ENCODE data around the gene COL4A1. TPM values are rescaled to one million over a fixed set of nuclear protein-coding genes. Genes with fewer than 3 reads are reported as not detected.

Gene COL4A1
- polyA plus RNA-seq, 1 donor (not counting 4 experiments of a cell fraction or from before 2014, with no cell fraction given): 22.3 TPM

GRCh38 chr13:110308656-110309359, 1.9 kb upstream of the COL4A1 start:
- FAIRE-seq (no peak), DNase-seq (ENCODE audit: low read depth, low spot score) (no peak)
- no peaks in the 10 kb centered on the region for H3K9me1 ChIP-seq (ENCODE audit: control insufficient read depth, extremely low read depth, insufficient read depth, low read length)
- dilution Hi-C loops (cut with MboI; ENCODE audit: extremely low pct_ligation_motif_present, low sequenced_read_pairs): no loop called here
- peak overlapping the region; percentile 78 for H2AFZ ChIP-seq (ENCODE audit: control insufficient read depth, low read length)
- peak overlapping the region; percentile 54 for H3K27ac ChIP-seq (ENCODE audit: control insufficient read depth, insufficient read depth, low read length)
- peaks cover 76% of the 10 kb centered on the region for H3K79me2 ChIP-seq (ENCODE audit: control insufficient read depth, insufficient read depth, low read length)
- no peaks in the 10 kb centered on the region for H3K9me3 ChIP-seq (ENCODE audit: control insufficient read depth, low read depth, low read length)
- no peaks in the 10 kb centered on the region for H3K27me3 ChIP-seq (ENCODE audit: control insufficient read depth, extremely low read depth, insufficient read depth, low read length)
- H3K9ac ChIP-seq (ENCODE audit: control insufficient read depth, extremely low read depth, insufficient read depth, low read length): peak overlapping the region; percentile 80
- peak overlapping the region; percentile 93 for H3K4me2 ChIP-seq (ENCODE audit: control insufficient read depth, extremely low read depth, insufficient read depth, low read depth, low read length)
- H3K4me1 ChIP-seq (ENCODE audit: control insufficient read depth, extremely low read depth, insufficient read depth, low read length): peaks cover 50% of the 10 kb centered on the region
- H3K36me3 ChIP-seq (ENCODE audit: control insufficient read depth in 2 of 2, extremely low read depth in 1 of 2, insufficient read depth in 2 of 2, low read length in 2 of 2): peaks cover 3 to 11% of the 10 kb centered on the region in 2 experiments
- peak overlapping the region; percentile 74 to 92 (median 79) for H3K4me3 ChIP-seq (ENCODE audit: control insufficient read depth in 2 of 3, extremely low read depth in 1 of 3, insufficient read depth in 2 of 3, low read depth in 1 of 3, low read length in 3 of 3)
- TF ChIP-seq EZH2 (IDR thresholded peaks at IDR 0.05; ENCODE audit: low read length): no peak
- TF ChIP-seq, protein P1, sequence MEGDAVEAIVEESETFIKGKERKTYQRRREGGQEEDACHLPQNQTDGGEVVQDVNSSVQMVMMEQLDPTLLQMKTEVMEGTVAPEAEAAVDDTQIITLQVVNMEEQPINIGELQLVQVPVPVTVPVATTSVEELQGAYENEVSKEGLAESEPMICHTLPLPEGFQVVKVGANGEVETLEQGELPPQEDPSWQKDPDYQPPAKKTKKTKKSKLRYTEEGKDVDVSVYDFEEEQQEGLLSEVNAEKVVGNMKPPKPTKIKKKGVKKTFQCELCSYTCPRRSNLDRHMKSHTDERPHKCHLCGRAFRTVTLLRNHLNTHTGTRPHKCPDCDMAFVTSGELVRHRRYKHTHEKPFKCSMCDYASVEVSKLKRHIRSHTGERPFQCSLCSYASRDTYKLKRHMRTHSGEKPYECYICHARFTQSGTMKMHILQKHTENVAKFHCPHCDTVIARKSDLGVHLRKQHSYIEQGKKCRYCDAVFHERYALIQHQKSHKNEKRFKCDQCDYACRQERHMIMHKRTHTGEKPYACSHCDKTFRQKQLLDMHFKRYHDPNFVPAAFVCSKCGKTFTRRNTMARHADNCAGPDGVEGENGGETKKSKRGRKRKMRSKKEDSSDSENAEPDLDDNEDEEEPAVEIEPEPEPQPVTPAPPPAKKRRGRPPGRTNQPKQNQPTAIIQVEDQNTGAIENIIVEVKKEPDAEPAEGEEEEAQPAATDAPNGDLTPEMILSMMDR (optimal IDR thresholded peaks at IDR 0.05 in 1 of 3, IDR thresholded peaks at IDR 0.05 in 1 of 3, conservative IDR thresholded peaks at IDR 0.05 in 1 of 3; ENCODE audit: extremely low read depth in 1 of 3, insufficient read depth in 2 of 3, low read length in 3 of 3): no peak
- no peaks in the 10 kb centered on the region for H4K20me1 ChIP-seq (ENCODE audit: control insufficient read depth, extremely low read depth, insufficient read depth, low read length)

DNA sequence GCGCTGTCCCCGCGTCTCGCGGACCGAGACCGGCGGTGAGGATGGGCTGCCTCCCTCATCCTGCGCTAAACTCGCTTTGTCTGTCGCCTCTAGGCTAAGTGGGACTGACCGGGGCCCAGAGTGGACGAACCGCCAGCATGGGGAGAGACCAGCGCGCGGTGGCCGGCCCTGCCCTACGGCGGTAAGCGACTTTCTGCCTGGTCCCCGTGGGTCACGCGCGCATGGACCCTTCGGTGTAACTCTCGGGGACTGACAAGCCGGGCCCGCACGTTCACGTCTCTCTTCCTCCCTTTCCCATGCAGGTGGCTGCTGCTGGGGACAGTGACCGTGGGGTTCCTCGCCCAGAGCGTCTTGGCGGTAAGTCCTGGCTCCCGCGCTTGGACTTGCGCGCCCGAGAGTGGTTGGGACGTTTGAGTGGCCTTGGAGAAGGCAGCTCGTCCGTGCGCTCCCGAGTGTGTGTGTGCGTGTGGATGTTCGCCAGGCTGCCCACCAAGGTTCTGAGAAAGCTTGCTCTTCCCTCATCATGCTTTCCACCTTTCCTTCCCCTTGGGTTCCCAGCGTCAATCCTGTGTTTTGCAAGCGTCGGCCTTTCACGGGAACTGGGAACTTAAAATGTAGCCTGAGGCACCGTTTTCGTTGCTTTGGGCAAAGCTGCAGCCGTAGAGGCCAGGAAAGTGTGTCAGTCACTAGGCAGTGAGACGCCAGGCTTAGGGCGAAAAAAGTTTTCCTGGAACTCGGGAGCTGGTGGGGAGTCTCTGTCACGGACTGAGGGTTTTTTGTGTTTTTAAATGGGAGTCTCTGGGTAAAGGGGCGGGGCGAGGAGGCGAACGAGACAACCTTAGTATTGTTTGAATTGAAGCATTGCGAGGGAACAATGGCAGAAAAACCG, 1.1 kb upstream of the COL4A1 start:
- H4K20me1 ChIP-seq (ENCODE audit: control insufficient read depth, extremely low read depth, insufficient read depth, low read length): no peaks in the 10 kb centered on the region
- peaks cover 50% of the 10 kb centered on the region for H3K4me1 ChIP-seq (ENCODE audit: control insufficient read depth, extremely low read depth, insufficient read depth, low read length)
- peak overlapping the region; percentile 54 for H3K27ac ChIP-seq (ENCODE audit: control insufficient read depth, insufficient read depth, low read length)
- peak overlapping the region; percentile 93 for H3K4me2 ChIP-seq (ENCODE audit: control insufficient read depth, extremely low read depth, insufficient read depth, low read depth, low read length)
- TF ChIP-seq, protein P1 (optimal IDR thresholded peaks at IDR 0.05 in 1 of 3, IDR thresholded peaks at IDR 0.05 in 1 of 3, conservative IDR thresholded peaks at IDR 0.05 in 1 of 3; ENCODE audit: extremely low read depth in 1 of 3, insufficient read depth in 2 of 3, low read length in 3 of 3): no peak
- no peak for TF ChIP-seq EZH2 (IDR thresholded peaks at IDR 0.05; ENCODE audit: low read length)
- peaks cover 3 to 11% of the 10 kb centered on the region in 2 experiments for H3K36me3 ChIP-seq (ENCODE audit: control insufficient read depth in 2 of 2, extremely low read depth in 1 of 2, insufficient read depth in 2 of 2, low read length in 2 of 2)
- peak overlapping the region; percentile 78 for H2AFZ ChIP-seq (ENCODE audit: control insufficient read depth, low read length)
- peak overlapping the region; percentile 80 for H3K9ac ChIP-seq (ENCODE audit: control insufficient read depth, extremely low read depth, insufficient read depth, low read length)
- peak overlapping the region; percentile 74 to 92 (median 79) for H3K4me3 ChIP-seq (ENCODE audit: control insufficient read depth in 2 of 3, extremely low read depth in 1 of 3, insufficient read depth in 2 of 3, low read depth in 1 of 3, low read length in 3 of 3)
- no peak for DNase-seq (ENCODE audit: low read depth, low spot score)
- H3K79me2 ChIP-seq (ENCODE audit: control insufficient read depth, insufficient read depth, low read length): peaks cover 81% of the 10 kb centered on the region
- H3K9me3 ChIP-seq (ENCODE audit: control insufficient read depth, low read depth, low read length): no peaks in the 10 kb centered on the region
- H3K9me1 ChIP-seq (ENCODE audit: control insufficient read depth, extremely low read depth, insufficient read depth, low read length): peaks cover 2% of the 10 kb centered on the region
- dilution Hi-C loops (cut with MboI; ENCODE audit: extremely low pct_ligation_motif_present, low sequenced_read_pairs): no loop called here
- peak; percentile 77 for FAIRE-seq
- no peaks in the 10 kb centered on the region for H3K27me3 ChIP-seq (ENCODE audit: control insufficient read depth, extremely low read depth, insufficient read depth, low read length)

Data from keratinocyte (primary cell).